ENCODE measurements around the gene LRRC25.
"Not testable (repeated sequence)": the region's sequence is repeated elsewhere in the genome, so short reads cannot be mapped to it uniquely, and the experiment has no call there.

Gene LRRC25

GRCh38 chr19:18401580-18402112, 4.2 kb upstream of the LRRC25 start:
- DNase-seq: no peak

GRCh38 chr19:18399008-18399407, 1.6 kb upstream of the LRRC25 start:
- no peak for DNase-seq

- DNase-seq: no peak
Measured at GRCh38 chr19:18396471-18397241, 766 bp downstream of the LRRC25 start.

- DNase-seq: no peak
Measured at GRCh38 chr19:18393836-18394235, 3.6 kb downstream of the LRRC25 start.

GRCh38 chr19:18392926-18393325, 4.5 kb downstream of the LRRC25 start:
- no peak for DNase-seq

DNA sequence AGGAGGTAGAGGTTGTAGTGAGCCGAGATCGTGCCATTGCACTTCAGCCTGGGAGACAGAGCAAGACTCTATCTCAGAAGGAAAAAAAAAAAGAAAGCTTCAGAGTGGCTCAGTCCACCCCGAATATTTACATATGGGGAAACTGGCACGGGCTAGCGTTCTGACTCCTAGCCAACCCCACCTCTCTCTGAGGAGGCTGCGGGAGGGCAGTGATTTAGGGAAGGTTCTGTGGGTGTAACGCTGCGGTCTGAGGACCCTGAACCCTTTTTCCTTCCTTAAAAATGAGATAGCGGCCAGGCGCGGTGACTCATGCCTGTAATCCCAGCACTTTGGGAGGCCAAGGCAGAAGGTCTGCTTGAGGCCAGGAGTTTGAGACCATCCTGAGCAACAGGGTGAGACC, 5.0 kb downstream of the LRRC25 start:
- no peak for DNase-seq

DNA sequence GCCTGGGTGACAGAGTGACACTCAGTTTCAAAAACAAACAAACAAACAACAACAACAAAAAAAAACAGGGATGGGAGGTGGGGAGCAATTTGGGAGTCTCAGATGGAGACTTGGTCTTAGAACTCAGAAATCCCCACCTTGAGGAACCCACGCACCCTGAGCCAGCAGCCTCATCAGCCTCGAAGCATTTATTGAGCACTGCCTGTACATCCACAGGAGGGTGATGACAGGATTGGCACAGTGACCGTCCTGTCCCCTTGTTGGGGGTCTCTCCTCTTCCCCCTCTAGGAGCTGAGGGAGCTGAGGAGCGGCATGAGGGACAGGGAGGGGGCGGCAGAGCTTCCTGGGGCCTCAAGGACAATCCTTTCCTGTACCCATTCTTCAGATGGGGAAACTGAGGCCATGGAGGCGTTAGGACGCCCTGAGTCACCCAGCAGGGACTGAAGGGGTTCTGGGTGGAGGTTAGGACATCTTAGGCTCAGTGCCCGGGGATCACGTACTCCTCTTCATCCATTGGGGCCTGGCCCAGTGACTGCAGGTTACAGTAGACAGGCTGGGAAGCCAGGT, 5.8 kb downstream of the LRRC25 start:
- no peak for DNase-seq

GRCh38 chr19:18390065-18390907, 7.1 kb downstream of the LRRC25 start:
- peak; percentile 62 for DNase-seq

DNA sequence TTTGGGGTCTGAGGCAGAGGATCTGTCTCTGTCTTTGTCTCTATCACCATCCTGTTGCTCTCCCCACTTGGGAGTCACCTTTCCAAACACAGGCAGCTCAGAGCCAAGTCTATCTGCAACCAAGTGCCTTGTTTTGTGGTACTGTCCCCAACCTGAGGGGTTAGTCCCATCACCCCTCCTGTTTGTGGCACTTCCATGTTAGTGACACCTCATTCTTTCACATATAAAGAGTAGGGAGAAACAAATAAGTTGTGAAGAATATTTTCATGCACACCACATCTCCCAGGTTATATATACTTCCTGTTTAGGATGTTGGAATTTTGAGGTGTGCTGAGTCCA, 7.7 kb downstream of the LRRC25 start:
- no peak for DNase-seq

DNA sequence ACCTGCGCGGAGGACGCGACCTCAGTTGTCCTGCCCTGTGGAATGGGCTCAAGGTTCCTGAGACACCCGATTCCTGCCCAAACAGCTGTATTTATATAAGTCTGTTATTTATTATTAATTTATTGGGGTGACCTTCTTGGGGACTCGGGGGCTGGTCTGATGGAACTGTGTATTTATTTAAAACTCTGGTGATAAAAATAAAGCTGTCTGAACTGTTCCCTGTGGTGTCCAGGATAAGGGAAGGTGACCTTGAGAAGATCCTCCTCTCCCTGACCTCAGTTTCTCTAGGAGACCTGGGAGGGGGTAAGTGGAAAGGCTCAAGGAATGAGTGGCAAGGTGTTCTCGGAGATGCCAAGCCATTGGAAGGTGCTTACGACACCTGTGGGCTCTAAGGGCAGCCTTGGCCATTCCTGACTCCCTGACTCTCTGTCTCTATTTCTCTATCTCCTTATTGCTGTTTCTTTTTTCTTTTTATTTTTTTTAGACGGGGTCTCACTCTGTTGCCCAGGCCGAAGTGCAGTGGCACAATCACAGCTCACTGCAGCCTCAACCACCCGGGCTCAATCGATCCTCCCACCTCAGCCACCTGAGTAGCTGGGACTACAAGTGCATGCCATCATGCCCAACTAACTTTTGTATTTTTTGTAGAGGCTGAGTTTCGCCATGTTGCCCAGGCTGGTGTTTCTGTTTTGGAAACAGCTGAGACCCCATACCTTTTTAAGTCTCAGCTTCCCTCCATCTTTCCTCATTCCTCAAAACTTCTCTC, 8.3 kb downstream of the LRRC25 start:
- DNase-seq: no peak

DNA sequence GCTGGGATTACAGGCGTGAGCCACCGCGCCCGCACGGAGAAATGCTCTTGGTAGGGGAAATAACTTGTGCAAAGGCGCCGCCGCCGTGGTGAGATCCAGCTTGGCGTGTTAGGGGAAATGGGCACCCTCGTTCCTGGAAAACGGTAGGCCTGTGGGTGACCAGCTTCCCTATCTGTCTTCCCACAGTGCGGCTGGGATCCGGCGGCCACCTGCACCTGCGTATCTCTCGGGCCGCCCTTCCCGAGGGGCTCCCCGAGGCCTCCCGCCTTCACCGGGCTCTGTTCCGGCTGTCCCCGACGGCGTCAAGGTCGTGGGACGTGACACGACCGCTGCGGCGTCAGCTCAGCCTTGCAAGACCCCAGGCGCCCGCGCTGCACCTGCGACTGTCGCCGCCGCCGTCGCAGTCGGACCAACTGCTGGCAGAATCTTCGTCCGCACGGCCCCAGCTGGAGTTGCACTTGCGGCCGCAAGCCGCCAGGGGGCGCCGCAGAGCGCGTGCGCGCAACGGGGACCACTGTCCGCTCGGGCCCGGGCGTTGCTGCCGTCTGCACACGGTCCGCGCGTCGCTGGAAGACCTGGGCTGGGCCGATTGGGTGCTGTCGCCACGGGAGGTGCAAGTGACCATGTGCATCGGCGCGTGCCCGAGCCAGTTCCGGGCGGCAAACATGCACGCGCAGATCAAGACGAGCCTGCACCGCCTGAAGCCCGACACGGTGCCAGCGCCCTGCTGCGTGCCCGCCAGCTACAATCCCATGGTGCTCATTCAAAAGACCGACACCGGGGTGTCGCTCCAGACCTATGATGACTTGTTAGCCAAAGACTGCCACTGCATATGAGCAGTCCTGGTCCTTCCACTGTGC, 9.1 kb downstream of the LRRC25 start:
- peak; percentile 64 for DNase-seq

DNA sequence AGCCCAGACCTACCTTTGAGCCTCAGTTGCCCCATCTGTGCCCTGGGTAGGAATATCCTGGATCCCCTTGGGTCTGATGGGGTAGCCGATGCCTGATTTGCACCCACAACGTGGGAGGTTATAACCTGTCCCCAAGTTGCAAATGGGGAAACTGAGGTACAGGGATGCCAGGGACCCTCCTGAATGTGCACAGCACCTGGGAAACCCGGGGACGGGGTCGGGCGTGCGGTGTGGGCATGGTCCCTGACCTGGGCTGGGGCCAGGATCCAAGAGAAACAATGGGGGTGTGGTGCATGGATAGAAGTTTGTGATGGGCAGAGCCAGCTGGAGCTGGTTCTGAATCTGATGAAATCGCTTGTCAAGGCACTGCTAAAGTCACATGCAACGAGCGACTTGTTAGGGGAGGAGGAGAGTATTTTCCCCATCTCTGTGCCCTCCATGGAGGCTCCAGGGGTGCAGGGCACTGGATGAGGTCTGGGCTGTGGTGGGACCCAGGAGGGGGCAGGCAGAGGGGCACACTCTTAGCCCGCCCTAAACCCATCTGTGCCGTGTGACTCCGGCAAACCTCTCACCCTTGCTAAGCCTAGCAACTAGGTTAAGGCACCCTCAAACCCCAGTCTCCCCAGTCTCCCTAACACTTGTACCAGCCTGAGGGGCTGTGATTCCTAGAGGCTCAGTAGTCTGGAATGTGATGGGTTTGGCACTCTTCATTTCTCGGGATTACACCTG, 10.7 kb downstream of the LRRC25 start:
- DNase-seq: no peak

GRCh38 chr19:18385675-18386542, 11.5 kb downstream of the LRRC25 start, which contains the start of gene GDF15:
GDF15 (plus strand) TSS chr19:18386158; CDS start chr19:18386190, 32 bp downstream.
- DNase-seq: peak; percentile 31

DNA sequence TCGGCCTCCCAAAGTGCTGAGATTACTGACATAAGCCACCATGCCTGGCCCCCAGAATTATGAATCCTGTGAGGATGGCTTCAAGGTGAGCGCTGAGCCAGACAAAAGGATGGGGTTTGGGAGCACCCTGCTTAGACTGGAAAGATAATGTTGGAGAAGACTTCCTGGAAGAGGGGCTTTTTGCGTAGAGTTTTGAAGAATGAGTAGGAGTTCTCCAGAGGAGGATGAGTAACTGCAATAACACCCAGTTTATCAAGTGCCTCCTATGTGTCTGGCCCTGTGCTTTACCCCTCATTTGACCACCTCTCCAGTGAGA, 12.1 kb downstream of the LRRC25 start:
- DNase-seq: no peak

DNA sequence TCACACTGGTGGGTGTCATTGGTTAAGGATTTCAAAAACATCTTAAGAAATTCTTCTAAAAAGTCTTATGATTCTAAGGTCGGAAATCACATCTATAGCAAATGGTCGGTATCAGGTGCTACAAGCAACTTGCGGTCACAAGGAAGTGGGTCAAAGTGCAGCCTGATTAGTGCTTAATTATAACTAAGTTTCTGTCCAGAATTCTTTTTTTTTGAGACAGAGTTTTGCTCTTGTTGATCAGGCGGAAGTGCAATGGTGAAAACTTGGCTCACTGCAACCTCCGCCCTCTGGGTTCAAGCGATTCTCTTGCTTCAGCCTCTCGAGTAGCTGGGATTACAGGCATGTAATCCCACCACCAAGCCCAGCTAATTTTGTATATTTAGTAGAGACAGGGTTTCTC, 12.6 kb downstream of the LRRC25 start:
- DNase-seq: no peak

DNA sequence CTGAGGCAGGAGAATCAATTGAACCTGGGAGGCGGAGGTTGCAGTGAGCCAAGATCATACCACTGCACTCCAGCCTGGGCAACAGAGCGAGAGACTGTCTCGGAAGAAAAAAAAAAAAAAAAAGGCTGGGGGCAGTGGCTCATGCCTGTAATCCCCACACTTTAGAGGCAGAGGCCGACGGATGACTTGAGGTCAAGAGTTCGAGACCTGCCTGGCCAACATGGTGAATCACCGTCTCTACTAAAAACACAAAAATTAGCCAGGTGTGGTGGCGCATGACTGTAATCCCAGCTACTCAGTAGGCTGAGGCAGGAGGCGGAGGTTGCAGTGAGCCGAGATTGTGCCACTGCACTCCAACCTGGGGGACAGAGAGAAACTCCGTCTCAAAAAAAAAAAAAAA, 13.8 kb downstream of the LRRC25 start:
- not testable (repeated sequence) for DNase-seq

DNA sequence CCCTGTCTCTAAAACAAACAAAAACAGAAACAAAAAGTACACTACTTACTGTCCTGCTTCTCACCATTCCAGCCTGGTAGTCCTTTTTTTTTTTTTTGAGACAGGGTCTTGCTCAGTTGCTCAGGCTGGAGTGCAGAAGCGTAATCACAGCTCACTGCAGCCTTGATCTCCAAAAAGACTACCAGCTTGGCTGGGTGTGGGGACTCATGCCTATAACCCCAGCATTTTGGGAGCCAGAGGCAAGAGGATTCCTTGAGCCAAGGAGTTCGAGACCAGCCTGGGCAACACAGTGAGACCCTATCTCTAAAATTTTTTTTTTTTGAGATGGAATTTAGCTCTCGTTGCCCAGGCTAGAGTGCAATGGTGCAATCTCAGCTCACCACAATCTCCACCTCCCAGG, 16.6 kb downstream of the LRRC25 start:
- DNase-seq: no peak

- no peak for DNase-seq
Measured at GRCh38 chr19:18379803-18380747, 17.3 kb downstream of the LRRC25 start.

GRCh38 chr19:18377026-18377425, 20.4 kb downstream of the LRRC25 start:
- DNase-seq: no peak
